GM10266 (cell line): ENCODE measurements around the gene TNXB.
"Not testable (repeated sequence)": the region's sequence is repeated elsewhere in the genome, so short reads cannot be mapped to it uniquely, and the experiment has no call there.

Experiments
- DNase-seq: peaks from one replicate; pipeline ENCODE4 v3.0.0; 2012; ENCODE audit errors: extremely low spot score

Gene TNXB

GRCh38 chr6:32004393-32004792 is 104.7 kb downstream of the TNXB start:
- DNase-seq, result not testable (repeated sequence)

- DNase-seq, result not testable (repeated sequence)
Observed at GRCh38 chr6:32003301-32003700, 105.8 kb downstream of the TNXB start.

GRCh38 chr6:32002546-32003268 is 106.4 kb downstream of the TNXB start:
- not testable (repeated sequence) for DNase-seq

GRCh38 chr6:31996385-31996784 is 112.8 kb downstream of the TNXB start:
- DNase-seq, result not testable (repeated sequence)

DNA sequence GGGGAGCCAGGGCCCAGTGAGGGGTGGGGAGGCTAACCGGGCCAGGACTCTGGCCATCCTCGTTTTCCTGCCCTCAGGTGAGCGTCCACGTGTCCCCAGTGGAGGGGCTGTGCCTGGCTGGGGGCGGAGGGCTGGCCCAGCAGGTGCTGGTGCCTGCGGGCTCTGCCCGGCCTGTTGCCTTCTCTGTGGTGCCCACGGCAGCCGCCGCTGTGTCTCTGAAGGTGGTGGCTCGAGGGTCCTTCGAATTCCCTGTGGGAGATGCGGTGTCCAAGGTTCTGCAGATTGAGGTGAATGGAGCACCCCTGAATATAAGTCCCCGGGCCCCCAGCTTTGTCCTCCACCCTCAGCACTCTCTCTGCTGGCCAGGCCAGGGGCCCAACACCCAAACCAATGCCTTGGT is 114.7 kb downstream of the TNXB start:
- not testable (repeated sequence) for DNase-seq
